H1 (cell line): ENCODE data around the gene LRIG2. TPM values are rescaled to one million over a fixed set of nuclear protein-coding genes. Genes with fewer than 3 reads are reported as not detected.

ENCODE experiments used
- CTCF ChIA-PET: fragments of 300-600 bp; sonication (Branson Sonifier 250); formaldehyde crosslinking; loops from one replicate; lab custom pipeline; 2021; ENCODE audit not compliant: partially characterized antibody; lab: Charles Lee
- POLR2A ChIA-PET: fragments of 300-600 bp; sonication (Branson Sonifier 250); formaldehyde crosslinking; loops from one replicate; lab custom pipeline; 2021; ENCODE audit warnings: inconsistent platforms; ENCODE audit not compliant: partially characterized antibody; lab: Charles Lee
- DNase-seq, 2 experiments: peaks; one replicate each; pipeline versions ENCODE4 v3.0.0 to v3.0.0-alpha.2; 2010 to 2022; ENCODE audit warnings: low spot score in 2 of 2, low read depth in 1 of 2, mixed read lengths in 1 of 2
- FAIRE-seq: peaks from 2 replicates; lab custom pipeline; 2011; peaks lifted over from hg19 to GRCh38; lab: Jason Lieb, UNC
- H2AFZ ChIP-seq: 2 replicates; pipeline ENCODE4 v1.8.1; 2012; ENCODE audit warnings: low read length, inconsistent platforms
- H2AK5ac ChIP-seq: 2 replicates; pipeline ENCODE4 v1.6.1; 2013; ENCODE audit warnings: low read depth, low read length
- H2BK120ac ChIP-seq: replicated peaks from 2 replicates; pipeline ENCODE3; 2013; ENCODE audit warnings: low read depth, low read length, inconsistent platforms
- H2BK12ac ChIP-seq: 2 replicates; pipeline ENCODE4 v1.6.1; 2013; ENCODE audit warnings: low read depth, low read length
- H2BK15ac ChIP-seq: 2 replicates; pipeline ENCODE4 v1.6.1; 2013; ENCODE audit warnings: low read length
- H2BK20ac ChIP-seq: 2 replicates; pipeline ENCODE4 v1.6.1; 2013; ENCODE audit warnings: low read length
- H2BK5ac ChIP-seq: 2 replicates; pipeline ENCODE4 v1.6.1; 2013; ENCODE audit warnings: low read depth, low read length
- H3K14ac ChIP-seq: 2 replicates; pipeline ENCODE4 v1.6.1; 2013; ENCODE audit warnings: inconsistent platforms; ENCODE audit not compliant: insufficient read length
- H3K18ac ChIP-seq: 2 replicates; pipeline ENCODE4 v1.6.1; 2013; ENCODE audit warnings: low read length; ENCODE audit errors: extremely low read depth
- H3K23ac ChIP-seq: 2 replicates; pipeline ENCODE4 v1.6.1; 2013; ENCODE audit warnings: inconsistent platforms; ENCODE audit not compliant: insufficient read length
- H3K23me2 ChIP-seq: 2 replicates; pipeline ENCODE4 v1.6.1; 2013; ENCODE audit warnings: low read depth, low read length
- H3K27ac ChIP-seq: 2 replicates; pipeline ENCODE4 v1.6.1; 2011; ENCODE audit warnings: low read depth, low read length, inconsistent platforms
- H3K27me3 ChIP-seq, 4 experiments: replicated peaks in 1 of 4; 1 replicate in 1 of 4; 2 replicates in 3 of 4; pipeline versions ENCODE4 v1.6.1 to v1.8.1; 2011 to 2013; ENCODE audit warnings: low read length in 3 of 4, mild to moderate bottlenecking in 3 of 4, inconsistent platforms in 2 of 4, mixed read lengths in 2 of 4, moderate library complexity in 1 of 4; ENCODE audit not compliant: control insufficient read depth in 3 of 4, insufficient read depth in 3 of 4; ENCODE audit errors: extremely low read depth in 1 of 4
- H3K36me3 ChIP-seq, 4 experiments: 2 replicates each; pipeline versions ENCODE4 v1.6.1 to v1.8.1; 2011 to 2013; ENCODE audit warnings: mild to moderate bottlenecking in 4 of 4, low read length in 3 of 4, moderate library complexity in 2 of 4, control low read depth in 1 of 4, inconsistent platforms in 1 of 4; ENCODE audit not compliant: insufficient read depth in 4 of 4, control insufficient read depth in 2 of 4
- H3K4ac ChIP-seq: replicated peaks from 2 replicates; pipeline ENCODE3; 2013; ENCODE audit warnings: low read length, low read depth, mixed read lengths, inconsistent platforms; ENCODE audit not compliant: insufficient read length
- H3K4me1 ChIP-seq, 4 experiments: replicated peaks in 1 of 4; 1 replicate in 1 of 4; 2 replicates in 3 of 4; pipeline versions ENCODE4 v1.6.1 to v1.8.1; 2011 to 2013; ENCODE audit warnings: low read length in 3 of 4, inconsistent platforms in 2 of 4, mixed read lengths in 1 of 4; ENCODE audit not compliant: insufficient read depth in 4 of 4, control insufficient read depth in 3 of 4
- H3K4me2 ChIP-seq, 2 experiments: 2 replicates each; pipeline versions ENCODE4 v1.6.1 to v1.8.1; 2011 to 2013; ENCODE audit warnings: low read depth in 2 of 2, low read length in 2 of 2, control low read depth in 1 of 2, inconsistent platforms in 1 of 2, mild to moderate bottlenecking in 1 of 2; ENCODE audit not compliant: insufficient read depth in 1 of 2
- H3K4me3 ChIP-seq, 4 experiments: fragments of 200-600, 300-600 bp in 1 of 4; sonication (generic), shearing (Covaris generic), sonication (Bioruptor Twin) in 1 of 4; 2 replicates each; pipeline versions ENCODE4 v1.5.1 to v1.8.1; 2011 to 2016; ENCODE audit warnings: low read length in 4 of 4, low read depth in 3 of 4, control low read depth in 2 of 4, inconsistent platforms in 2 of 4, mild to moderate bottlenecking in 2 of 4, mixed read lengths in 1 of 4, moderate library complexity in 1 of 4; ENCODE audit not compliant: insufficient read depth in 2 of 4; ENCODE audit errors: extremely low read depth in 1 of 4
- H3K56ac ChIP-seq: replicated peaks from 2 replicates; pipeline ENCODE3; 2013; ENCODE audit warnings: low read depth, mild to moderate bottlenecking, mixed read lengths, low read length, inconsistent platforms; ENCODE audit not compliant: insufficient read length
- H3K79me1 ChIP-seq: 2 replicates; pipeline ENCODE4 v1.6.1; 2013; ENCODE audit warnings: low read depth, low read length, control low read depth
- H3K79me2 ChIP-seq, 2 experiments: 2 replicates each; pipeline versions ENCODE4 v1.6.1 to v1.8.1; 2012 to 2013; ENCODE audit warnings: low read length in 2 of 2, mild to moderate bottlenecking in 2 of 2, inconsistent platforms in 1 of 2; ENCODE audit not compliant: insufficient read depth in 2 of 2, control insufficient read depth in 1 of 2
- H3K9ac ChIP-seq, 4 experiments: replicated peaks in 1 of 4; 1 replicate in 1 of 4; 2 replicates in 3 of 4; pipeline versions ENCODE4 v1.6.1 to v1.8.1; 2011 to 2013; ENCODE audit warnings: low read depth in 3 of 4, low read length in 3 of 4, control low read depth in 2 of 4, mild to moderate bottlenecking in 2 of 4, moderate library complexity in 2 of 4, inconsistent platforms in 1 of 4; ENCODE audit errors: extremely low read depth in 1 of 4
- H3K9me3 ChIP-seq, 2 experiments: 2 replicates each; pipeline versions ENCODE4 v1.6.1 to v1.8.1; 2012 to 2013; ENCODE audit warnings: mild to moderate bottlenecking in 2 of 2, moderate library complexity in 2 of 2, control low read depth in 1 of 2, inconsistent platforms in 1 of 2, low read depth in 1 of 2, low read length in 1 of 2, mixed read lengths in 1 of 2; ENCODE audit not compliant: insufficient read depth in 2 of 2
- H4K20me1 ChIP-seq, 2 experiments: replicated peaks in 1 of 2; 2 replicates each; pipeline versions ENCODE3 to v1.8.1; 2011 to 2013; ENCODE audit warnings: inconsistent platforms in 2 of 2, low read length in 2 of 2, mild to moderate bottlenecking in 1 of 2; ENCODE audit not compliant: insufficient read depth in 2 of 2, control insufficient read depth in 1 of 2
- H4K5ac ChIP-seq: 2 replicates; pipeline ENCODE4 v1.6.1; 2013; ENCODE audit warnings: low read length, low read depth, mixed read lengths, inconsistent platforms; ENCODE audit not compliant: insufficient read length
- H4K8ac ChIP-seq: 2 replicates; pipeline ENCODE4 v1.8.0; 2013; ENCODE audit warnings: mild to moderate bottlenecking, moderate library complexity, low read length, inconsistent platforms; ENCODE audit not compliant: insufficient read depth; ENCODE audit errors: extremely low read depth
- H4K91ac ChIP-seq: replicated peaks from 2 replicates; pipeline ENCODE3; 2013; ENCODE audit warnings: low read length, mixed read lengths, inconsistent platforms; ENCODE audit not compliant: insufficient read length
- FOSL1 ChIP-seq: IDR thresholded peaks from 2 replicates; pipeline ENCODE4 v1.6.1; 2011; ENCODE audit warnings: mild to moderate bottlenecking, low read depth, low read length, moderate library complexity; ENCODE audit not compliant: insufficient read depth
- GTF2F1 ChIP-seq: IDR thresholded peaks from 2 replicates; pipeline ENCODE4 v1.6.1; 2012; ENCODE audit warnings: low read depth, low read length, improper control_type of control experiment, borderline replicate concordance
- SAP30 ChIP-seq: fragments of 300-600 bp; sonication (generic); IDR thresholded peaks from 2 replicates; pipeline ENCODE4 v1.7.1; 2012; ENCODE audit warnings: low read length, moderate library complexity, mild to moderate bottlenecking, inconsistent platforms; ENCODE audit not compliant: insufficient read depth, insufficient replicate concordance
- SP4 ChIP-seq: IDR thresholded peaks from 2 replicates; pipeline ENCODE4 v1.6.1; 2012; ENCODE audit warnings: low read length, inconsistent platforms
- WGBS, 2 experiments: shearing (Covaris generic) in 1 of 2; methylation state at CpG; one replicate each; pipeline versions ENCODE4 v1.1.6 to v1.1.7; 2013 to 2015; ENCODE audit warnings: low lambda C conversion rate in 2 of 2, mixed read lengths in 2 of 2, inconsistent platforms in 1 of 2, low coverage in 1 of 2, missing lambda C conversion rate in 1 of 2; ENCODE audit not compliant: insufficient replicate concordance in 2 of 2, insufficient coverage in 1 of 2, insufficient read length in 1 of 2; ENCODE audit errors: extremely low coverage in 1 of 2, missing lambda C conversion rate in 1 of 2; 5-methylcytosine and 5-hydroxymethylcytosine counted together
- polyA plus RNA-seq, 7 experiments: library from polyadenylated mRNA; depleted of rRNA in 3 of 7; stranded (reverse) in 5 of 7; unstranded in 2 of 7; fragments of >200 nt in 5 of 7; fragments of 200-250 nt in 2 of 7; gene quantifications; 1 replicate in 5 of 7; 2 replicates in 1 of 7; 4 replicates in 1 of 7; pipeline versions ENCODE4 v1.2.1 to v1.2.3, GENCODE V29; 2011 to 2013; ENCODE audit warnings: missing spikeins in 2 of 7, mixed read lengths in 2 of 7
- total RNA-seq: library from RNA; stranded (reverse); fragmentation: NEBNext Ultra II Directional; extraction: Animal tissue kit (Norgen Biotek cat#: 25700); gene quantifications from 2 replicates; pipeline ENCODE4 v1.2.1, GENCODE V29; 2021

LRIG2 gene
- total and polyA plus RNA-seq, 2 of the 8 experiments (the other 6 are each of a cell fraction or from before 2014, with no cell fraction given), result 16.2 to 20.9 TPM

GRCh38 chr1:113141650-113142473 is 68.9 kb downstream of the LRIG2 start:
- 89% methylated on average over 4 of the region's 4 CpGs; no CpG with 5 or more reads in 1 of the 2 experiments for WGBS, 2 experiments
- Histone ChIP-seq H3K9ac (no peak overlapping the region), H3K4ac (no peak overlapping the region), H3K27me3 (no peaks in the 10 kb centered on the region), H3K36me3 (no peaks in the 10 kb centered on the region), H3K23me2 (no peaks in the 10 kb centered on the region), H2BK120ac (no peak overlapping the region), H4K20me1 (no peaks in the 10 kb centered on the region), H3K27ac (no peak overlapping the region), H2AFZ (no peak overlapping the region), H2BK12ac (no peak overlapping the region), H3K23ac (no peak overlapping the region), H3K4me3 (no peak overlapping the region), H2BK15ac (no peak overlapping the region), H2BK5ac (no peak overlapping the region), H3K79me2 (no peaks in the 10 kb centered on the region; a peak in 1 of 4 replicates), H3K9me3 (no peaks in the 10 kb centered on the region), H4K91ac (no peak overlapping the region), H3K79me1 (no peaks in the 10 kb centered on the region), H2BK20ac (no peak overlapping the region), H3K18ac (no peak overlapping the region), H3K4me1 (peaks cover 0 to 9% (median 3%) of the 10 kb centered on the region in 4 experiments; a peak in 4 of 7 replicates), H3K14ac (no peak overlapping the region), H4K5ac (no peak overlapping the region), H4K8ac (no peak overlapping the region), H2AK5ac (no peak overlapping the region), H3K4me2 (no peak overlapping the region), H3K56ac (no peak overlapping the region)
- TF ChIP-seq GTF2F1 (no peak), SAP30 (no peak), SP4 (no peak), FOSL1 (no peak)
- DNase-seq (no peak), FAIRE-seq (no peak)
- CTCF ChIA-PET, result interaction anchor here (1.0 to 5.2 kb wide), 17 partner anchors 10 to 573 kb away, joined by 3 to 25 read pairs (median 3); no protein-coding TSS in a partner anchor
- POLR2A ChIA-PET, result interaction anchor here (0.8 kb wide), 1 partner anchor 540 kb away, joined by 4 read pairs; no protein-coding TSS in a partner anchor
